B cell (primary cell): Measurements from ENCODE around the gene TOMM40. TPM values are rescaled to one million over a fixed set of nuclear protein-coding genes. Genes with fewer than 3 reads are reported as not detected.

Experiments
- ATAC-seq: fragments of 200-7000 bp; cut with Tn5 transposase; one replicate; pipeline ENCODE4 v1.10.0; 2021; ENCODE audit warnings: low read depth, mild to moderate bottlenecking, moderate number of reproducible peaks, moderate library complexity
- CTCF ChIA-PET: fragments of 350-600 bp; sonication (Branson Sonifier 250); formaldehyde crosslinking; loops from one replicate; lab custom pipeline; 2021; ENCODE audit warnings: antibody characterized with exemption, inconsistent platforms; lab: Charles Lee
- POLR2A ChIA-PET: fragments of 350-600 bp; sonication (Branson Sonifier 250); formaldehyde crosslinking; loops from one replicate; lab custom pipeline; 2021; ENCODE audit warnings: antibody characterized with exemption; lab: Charles Lee
- DNase-seq: peaks from one replicate; pipeline ENCODE4 v3.0.0; 2013
- H2AFZ ChIP-seq: 2 replicates; pipeline ENCODE4 v1.6.1; 2012; ENCODE audit warnings: mild to moderate bottlenecking, low read depth, low read length; ENCODE audit not compliant: insufficient read depth, poor library complexity, severe bottlenecking
- H3K27ac ChIP-seq, 2 donors: 1 replicate in 1 of 2; 2 replicates in 1 of 2; pipeline ENCODE4 v1.5.1; 2012 to 2013; ENCODE audit warnings: low read length in 2 of 2, mild to moderate bottlenecking in 2 of 2, moderate library complexity in 1 of 2
- H3K27me3 ChIP-seq, 4 experiments: fragments of 200-600 bp in 1 of 4; sonication (generic) in 1 of 4; replicated peaks in 1 of 4; 1 replicate in 2 of 4; 2 replicates in 2 of 4; pipeline versions ENCODE4 v1.6.1 to v1.7.0; 2013 to 2016; ENCODE audit warnings: low read length in 3 of 4, mild to moderate bottlenecking in 2 of 4, mixed read lengths in 1 of 4, moderate library complexity in 1 of 4; ENCODE audit not compliant: insufficient read depth in 4 of 4, control insufficient read depth in 3 of 4; ENCODE audit errors: control extremely low read depth in 1 of 4
- H3K36me3 ChIP-seq, 2 experiments: replicated peaks in 1 of 2; 1 replicate in 1 of 2; 2 replicates in 1 of 2; pipeline versions ENCODE4 v1.6.1 to v1.7.1; 2013; ENCODE audit warnings: low read length in 1 of 2; ENCODE audit not compliant: insufficient read depth in 2 of 2, control insufficient read depth in 1 of 2; ENCODE audit errors: control extremely low read depth in 1 of 2, extremely low read depth in 1 of 2
- H3K4me1 ChIP-seq, 2 donors: fragments of 200-600 bp in 1 of 2; sonication (generic) in 1 of 2; 1 replicate in 1 of 2; 2 replicates in 1 of 2; pipeline versions ENCODE4 v1.5.1 to v1.6.1; 2013 to 2017; ENCODE audit warnings: low read length in 2 of 2; ENCODE audit not compliant: control insufficient read depth in 2 of 2, insufficient read depth in 2 of 2
- H3K4me2 ChIP-seq: replicated peaks from 2 replicates; pipeline ENCODE3; 2012; ENCODE audit warnings: mild to moderate bottlenecking, low read depth, low read length; ENCODE audit not compliant: poor library complexity, severe bottlenecking
- H3K4me3 ChIP-seq, 5 experiments: fragments of 200-600 bp in 1 of 5; sonication (generic) in 1 of 5; 1 replicate in 3 of 5; 2 replicates in 2 of 5; pipeline versions ENCODE4 v1.5.1 to v1.7.0; 2011 to 2016; ENCODE audit warnings: low read length in 4 of 5, mild to moderate bottlenecking in 4 of 5, low read depth in 2 of 5, control low read depth in 1 of 5, moderate library complexity in 1 of 5; ENCODE audit not compliant: insufficient read depth in 1 of 5; ENCODE audit errors: control extremely low read depth in 1 of 5, extremely low read depth in 1 of 5
- H3K79me2 ChIP-seq: fragments of 200-600 bp; sonication (generic); one replicate; pipeline ENCODE4 v1.6.0; 2016; ENCODE audit warnings: low read length; ENCODE audit not compliant: control insufficient read depth, insufficient read depth
- H3K9ac ChIP-seq: fragments of 200-600 bp; sonication (generic); 2 replicates; pipeline ENCODE4 v1.6.1; 2017; ENCODE audit warnings: mild to moderate bottlenecking, low read length, moderate library complexity
- H3K9me3 ChIP-seq, 3 donors: one replicate each; pipeline versions ENCODE4 v1.6.1 to v1.7.1; 2013; ENCODE audit warnings: low read length in 2 of 3; ENCODE audit not compliant: control insufficient read depth in 2 of 3, insufficient read depth in 1 of 3; ENCODE audit errors: control extremely low read depth in 1 of 3
- H4K20me1 ChIP-seq: 2 replicates; pipeline ENCODE4 v1.6.0; 2012; ENCODE audit warnings: mild to moderate bottlenecking, low read length; ENCODE audit not compliant: insufficient read depth, control insufficient read depth, poor library complexity, severe bottlenecking
- H3K27ac Mint-ChIP-seq: one replicate; pipeline ENCODE4 v1.8.0; 2021; ENCODE audit warnings: mixed read lengths
- H3K27me3 Mint-ChIP-seq: one replicate; pipeline ENCODE4 v1.8.0; 2021; ENCODE audit warnings: mixed read lengths
- H3K4me1 Mint-ChIP-seq: one replicate; pipeline ENCODE4 v1.8.0; 2021; ENCODE audit warnings: mixed read lengths
- H3K4me3 Mint-ChIP-seq: one replicate; pipeline ENCODE4 v1.8.0; 2021; ENCODE audit warnings: mixed read lengths
- H3K9me3 Mint-ChIP-seq: one replicate; pipeline ENCODE4 v1.8.0; 2022; ENCODE audit warnings: mixed read lengths; ENCODE audit not compliant: insufficient read depth
- EZH2 ChIP-seq: IDR thresholded peaks from 2 replicates; pipeline ENCODE4 v1.6.1; 2012; ENCODE audit warnings: borderline replicate concordance, low read depth, mild to moderate bottlenecking, moderate library complexity, low read length; ENCODE audit not compliant: insufficient read depth, poor library complexity, severe bottlenecking
- WGBS: methylation state at CpG from one replicate; pipeline ENCODE4 v1.1.5; 2013; ENCODE audit warnings: missing lambda C conversion rate; ENCODE audit not compliant: insufficient coverage; 5-methylcytosine and 5-hydroxymethylcytosine counted together
- intact Hi-C: fragments of 100-400 bp; cut with micrococcal nuclease; formaldehyde crosslinking; loops from one replicate; pipeline ENCODE4 v1.10.0; 2022
- polyA plus RNA-seq: library from polyadenylated mRNA; depleted of rRNA; stranded (reverse); fragments of >200 nt; gene quantifications from 2 replicates; pipeline ENCODE4 v1.2.3, GENCODE V29; 2012
- total RNA-seq, 2 donors: library from RNA; stranded (reverse); fragments of 120-200 nt in 1 of 2; gene quantifications; 1 replicate in 1 of 2; 2 replicates in 1 of 2; pipeline versions ENCODE4 v1.2.3 to v1.2.4, GENCODE V29; 2013 to 2022
- TF ChIP-seq, protein P1 (sequence below): fragments of 200-600 bp; IDR thresholded peaks from one replicate; pipeline ENCODE4 v1.8.0; 2022; ENCODE audit warnings: antibody characterized with exemption, mild to moderate bottlenecking

TOMM40 gene
- total and polyA plus RNA-seq, 2 donors (not counting 1 experiment from before 2014, with no cell fraction given), result 30.9 to 31.1 TPM

DNA sequence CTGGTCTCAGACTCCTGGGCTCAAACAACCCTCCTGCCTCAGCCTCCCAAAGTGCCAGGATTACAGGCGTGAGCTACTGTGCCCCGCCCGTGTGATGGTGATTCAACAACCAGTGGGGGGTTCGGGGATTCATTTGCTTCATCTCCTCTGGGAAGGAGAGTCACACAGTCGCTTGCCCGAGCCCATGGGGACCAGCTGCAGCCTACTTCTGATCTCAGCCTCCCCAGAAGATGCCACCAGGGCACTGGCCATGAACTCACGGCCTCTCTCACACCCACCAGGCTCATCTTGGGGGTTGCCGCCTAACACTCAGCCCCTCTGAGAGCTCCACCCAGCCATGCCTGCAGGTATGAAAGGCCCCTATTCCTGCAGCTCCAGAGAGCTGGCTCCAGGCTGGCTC is 6.8 kb downstream of the TOMM40 start:
- WGBS, result 98% methylated on average over 7 of the region's 8 CpGs
- H3K4me1 ChIP-seq, result no peaks in the 10 kb centered on the region
- Mint-ChIP-seq H3K9me3 (no peaks in the 10 kb centered on the region), H3K27me3 (no peaks in the 10 kb centered on the region), H3K4me1 (peaks cover 3% of the 10 kb centered on the region), H3K4me3 (no peak overlapping the region), H3K27ac (no peak overlapping the region)
- H3K9me3 ChIP-seq, result no peaks in the 10 kb centered on the region
- ChIA-PET CTCF (interaction anchor here (0.6 to 1.4 kb wide), 2 partner anchors 13 to 127 kb away, joined by 3 to 6 read pairs; no protein-coding TSS in a partner anchor), POLR2A (no interaction called here)
- no peak for DNase-seq
- H2AFZ ChIP-seq, result no peak overlapping the region
- no peaks in the 10 kb centered on the region for H3K27me3 ChIP-seq
- no peak overlapping the region for H3K4me2 ChIP-seq
- peaks cover 0 to 67% of the 10 kb centered on the region in 2 experiments for H3K36me3 ChIP-seq
- peaks cover 2% of the 10 kb centered on the region for H4K20me1 ChIP-seq
- H3K9ac ChIP-seq, result no peak overlapping the region
- intact Hi-C loops, result no loop called here
- no peak overlapping the region for H3K27ac ChIP-seq
- TF ChIP-seq EZH2, result no peak
- TF ChIP-seq, protein P1, sequence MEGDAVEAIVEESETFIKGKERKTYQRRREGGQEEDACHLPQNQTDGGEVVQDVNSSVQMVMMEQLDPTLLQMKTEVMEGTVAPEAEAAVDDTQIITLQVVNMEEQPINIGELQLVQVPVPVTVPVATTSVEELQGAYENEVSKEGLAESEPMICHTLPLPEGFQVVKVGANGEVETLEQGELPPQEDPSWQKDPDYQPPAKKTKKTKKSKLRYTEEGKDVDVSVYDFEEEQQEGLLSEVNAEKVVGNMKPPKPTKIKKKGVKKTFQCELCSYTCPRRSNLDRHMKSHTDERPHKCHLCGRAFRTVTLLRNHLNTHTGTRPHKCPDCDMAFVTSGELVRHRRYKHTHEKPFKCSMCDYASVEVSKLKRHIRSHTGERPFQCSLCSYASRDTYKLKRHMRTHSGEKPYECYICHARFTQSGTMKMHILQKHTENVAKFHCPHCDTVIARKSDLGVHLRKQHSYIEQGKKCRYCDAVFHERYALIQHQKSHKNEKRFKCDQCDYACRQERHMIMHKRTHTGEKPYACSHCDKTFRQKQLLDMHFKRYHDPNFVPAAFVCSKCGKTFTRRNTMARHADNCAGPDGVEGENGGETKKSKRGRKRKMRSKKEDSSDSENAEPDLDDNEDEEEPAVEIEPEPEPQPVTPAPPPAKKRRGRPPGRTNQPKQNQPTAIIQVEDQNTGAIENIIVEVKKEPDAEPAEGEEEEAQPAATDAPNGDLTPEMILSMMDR, result no peak
- H3K79me2 ChIP-seq, result peaks cover 11% of the 10 kb centered on the region
- no peak for ATAC-seq
- no peak overlapping the region for H3K4me3 ChIP-seq

DNA sequence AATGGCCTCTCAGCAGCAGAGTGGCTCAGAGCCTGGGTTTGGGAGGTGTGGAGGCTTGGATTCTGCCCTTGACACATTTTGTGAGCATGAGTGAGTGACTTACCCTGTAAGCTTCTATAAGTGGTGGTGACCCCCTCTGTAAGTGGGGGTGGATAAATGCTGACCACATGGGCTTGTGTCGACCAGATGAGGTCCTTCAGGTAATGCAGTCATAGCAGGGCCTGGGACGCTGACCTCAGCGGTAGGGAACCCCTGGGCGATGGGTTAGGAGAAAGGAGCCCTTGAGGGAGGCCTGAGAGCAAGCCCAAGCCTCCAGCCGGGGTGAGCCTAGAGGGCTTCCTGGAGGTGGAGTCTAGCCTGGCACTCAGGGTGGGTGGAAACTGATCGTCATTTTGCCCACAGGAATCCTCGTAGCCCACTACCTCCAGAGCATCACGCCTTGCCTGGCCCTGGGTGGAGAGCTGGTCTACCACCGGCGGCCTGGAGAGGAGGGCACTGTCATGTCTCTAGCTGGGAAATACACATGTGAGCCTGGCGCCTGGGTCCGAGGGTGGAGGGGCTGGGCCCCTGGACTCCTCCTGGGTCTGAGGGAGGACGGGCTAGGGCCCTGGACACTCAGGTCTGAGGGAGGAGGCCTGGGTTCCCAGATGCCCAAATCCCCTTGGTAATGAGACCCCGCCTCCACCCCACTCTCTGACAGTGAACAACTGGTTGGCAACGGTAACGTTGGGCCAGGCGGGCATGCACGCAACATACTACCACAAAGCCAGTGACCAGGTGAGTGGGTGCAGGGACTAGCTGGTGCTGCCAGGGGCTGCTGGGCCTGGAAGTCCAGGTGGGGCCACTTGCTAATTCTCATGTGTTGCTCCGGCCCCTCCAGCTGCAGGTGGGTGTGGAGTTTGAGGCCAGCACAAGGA is 9.5 kb downstream of the TOMM40 start:
- H4K20me1 ChIP-seq, result peaks cover 6% of the 10 kb centered on the region
- ATAC-seq, result no peak
- peaks cover 6% of the 10 kb centered on the region for H3K79me2 ChIP-seq
- ChIA-PET CTCF (interaction anchor here (0.6 to 1.9 kb wide), 2 partner anchors 39 to 176 kb away, joined by 3 to 5 read pairs; no protein-coding TSS in a partner anchor), POLR2A (no interaction called here)
- H2AFZ ChIP-seq, result no peak overlapping the region
- H3K27me3 Mint-ChIP-seq, result no peaks in the 10 kb centered on the region
- peaks cover 0 to 3% (median 0%) of the 10 kb centered on the region in 3 donors for H3K9me3 ChIP-seq
- H3K4me3 ChIP-seq, result no peak overlapping the region
- no peak for TF ChIP-seq EZH2
- TF ChIP-seq, protein P1, result no peak
- H3K27ac ChIP-seq, result no peak overlapping the region
- WGBS, result 97% methylated on average over 19 of the region's 19 CpGs
- H3K4me1 ChIP-seq, result peaks cover 3 to 8% of the 10 kb centered on the region in 2 donors
- H3K27me3 ChIP-seq, result peaks cover 0 to 6% (median 3%) of the 10 kb centered on the region in 4 experiments
- no peak for DNase-seq
- intact Hi-C loops, result no loop called here
- H3K9me3 Mint-ChIP-seq, result no peaks in the 10 kb centered on the region
- no peak overlapping the region for H3K4me2 ChIP-seq
- H3K4me1 Mint-ChIP-seq, result peaks cover 5% of the 10 kb centered on the region
- no peak overlapping the region for H3K9ac ChIP-seq
- H3K27ac Mint-ChIP-seq, result no peak overlapping the region
- no peak overlapping the region for H3K4me3 Mint-ChIP-seq
- H3K36me3 ChIP-seq, result peaks cover 0 to 47% of the 10 kb centered on the region in 2 experiments
